A549 (cell line): ENCODE measurements around the gene MATN4.

Experiments used
- ESRRA ChIP-seq: fragments of 150-350 bp; IDR thresholded peaks from 2 replicates; pipeline ENCODE4 v1.6.1; 2014; ENCODE audit warnings: mild to moderate bottlenecking, low read length, borderline replicate concordance
- KDM5A ChIP-seq: fragments of 200-600 bp; sonication (generic); IDR thresholded peaks from 2 replicates; pipeline ENCODE4 v1.6.1; 2016; ENCODE audit warnings: antibody characterized with exemption, mild to moderate bottlenecking
- MAZ ChIP-seq: fragments of 150-350 bp; IDR thresholded peaks from 2 replicates; pipeline ENCODE4 v1.6.1; 2014; ENCODE audit warnings: antibody characterized with exemption, low read depth, low read length, borderline replicate concordance
- NR3C1 ChIP-seq: fragments of >200 bp; sonication (Bioruptor Twin); formaldehyde crosslinking; IDR thresholded peaks from 3 replicates; pipeline ENCODE4 v1.6.1; 2017
- POLR2A ChIP-seq: IDR thresholded peaks from 2 replicates; pipeline ENCODE4 v1.6.1; 2012; ENCODE audit warnings: mild to moderate bottlenecking, low read length
- RCOR1 ChIP-seq: fragments of 150-350 bp; IDR thresholded peaks from 2 replicates; pipeline ENCODE4 v1.6.1; 2014; ENCODE audit warnings: antibody characterized with exemption, low read length, low read depth
- ZNF302 ChIP-seq: fragments of 250-450 bp; sonication (Bioruptor Pico); IDR thresholded peaks from 2 replicates; pipeline ENCODE4 v1.9.0; 2021; ENCODE audit warnings: inconsistent platforms, mild to moderate bottlenecking, moderate library complexity
- TF ChIP-seq, protein P1 (sequence below): fragments of >200 bp; sonication (Bioruptor Twin); formaldehyde crosslinking; IDR thresholded peaks from 3 replicates; pipeline ENCODE4 v1.5.1; 2016
- TF ChIP-seq, protein P2 (sequence below): fragments of 200-600 bp; sonication (generic); IDR thresholded peaks from 2 replicates; pipeline ENCODE4 v1.6.1; 2016; ENCODE audit warnings: antibody characterized with exemption, mild to moderate bottlenecking, moderate library complexity

DNA sequence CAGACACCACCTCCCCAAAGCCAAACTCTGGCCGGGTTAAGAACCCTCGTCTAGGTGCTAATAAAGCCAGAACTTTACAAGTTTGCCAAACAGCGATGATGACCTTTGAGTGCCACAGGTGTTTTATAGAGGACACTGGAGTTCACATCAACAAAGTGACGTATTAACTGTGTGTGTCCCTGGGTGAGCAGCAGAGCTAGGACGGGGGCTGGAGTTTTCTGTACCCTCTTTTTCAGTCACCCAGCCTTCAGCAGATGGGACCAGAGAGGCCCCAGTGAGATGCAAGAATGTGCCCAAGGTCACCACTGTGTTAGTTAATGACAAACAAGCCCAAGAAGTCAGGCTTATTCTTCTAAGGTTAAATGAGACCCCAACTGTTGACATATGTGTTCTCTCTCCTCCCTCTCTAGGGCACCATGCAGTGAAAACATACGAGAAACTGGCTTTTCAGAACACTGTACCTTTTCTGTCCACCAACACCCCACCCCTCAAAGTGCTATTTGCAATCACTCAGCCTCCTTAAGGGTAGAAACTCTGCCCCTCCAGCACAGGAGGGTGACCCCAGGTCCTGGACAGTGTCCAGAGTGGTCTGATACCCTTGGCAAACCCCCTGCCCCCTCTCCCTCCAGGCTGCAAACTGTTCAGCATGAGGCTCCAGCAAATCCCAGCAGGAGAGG lies 34.9 kb upstream of the MATN4 start:
- TF ChIP-seq NR3C1 (no peak), KDM5A (no peak), ZNF302 (no peak), ESRRA (no peak), POLR2A (no peak), MAZ (no peak), RCOR1 (no peak)
- TF ChIP-seq, protein P1, sequence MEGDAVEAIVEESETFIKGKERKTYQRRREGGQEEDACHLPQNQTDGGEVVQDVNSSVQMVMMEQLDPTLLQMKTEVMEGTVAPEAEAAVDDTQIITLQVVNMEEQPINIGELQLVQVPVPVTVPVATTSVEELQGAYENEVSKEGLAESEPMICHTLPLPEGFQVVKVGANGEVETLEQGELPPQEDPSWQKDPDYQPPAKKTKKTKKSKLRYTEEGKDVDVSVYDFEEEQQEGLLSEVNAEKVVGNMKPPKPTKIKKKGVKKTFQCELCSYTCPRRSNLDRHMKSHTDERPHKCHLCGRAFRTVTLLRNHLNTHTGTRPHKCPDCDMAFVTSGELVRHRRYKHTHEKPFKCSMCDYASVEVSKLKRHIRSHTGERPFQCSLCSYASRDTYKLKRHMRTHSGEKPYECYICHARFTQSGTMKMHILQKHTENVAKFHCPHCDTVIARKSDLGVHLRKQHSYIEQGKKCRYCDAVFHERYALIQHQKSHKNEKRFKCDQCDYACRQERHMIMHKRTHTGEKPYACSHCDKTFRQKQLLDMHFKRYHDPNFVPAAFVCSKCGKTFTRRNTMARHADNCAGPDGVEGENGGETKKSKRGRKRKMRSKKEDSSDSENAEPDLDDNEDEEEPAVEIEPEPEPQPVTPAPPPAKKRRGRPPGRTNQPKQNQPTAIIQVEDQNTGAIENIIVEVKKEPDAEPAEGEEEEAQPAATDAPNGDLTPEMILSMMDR, result no peak
- TF ChIP-seq, protein P2, sequence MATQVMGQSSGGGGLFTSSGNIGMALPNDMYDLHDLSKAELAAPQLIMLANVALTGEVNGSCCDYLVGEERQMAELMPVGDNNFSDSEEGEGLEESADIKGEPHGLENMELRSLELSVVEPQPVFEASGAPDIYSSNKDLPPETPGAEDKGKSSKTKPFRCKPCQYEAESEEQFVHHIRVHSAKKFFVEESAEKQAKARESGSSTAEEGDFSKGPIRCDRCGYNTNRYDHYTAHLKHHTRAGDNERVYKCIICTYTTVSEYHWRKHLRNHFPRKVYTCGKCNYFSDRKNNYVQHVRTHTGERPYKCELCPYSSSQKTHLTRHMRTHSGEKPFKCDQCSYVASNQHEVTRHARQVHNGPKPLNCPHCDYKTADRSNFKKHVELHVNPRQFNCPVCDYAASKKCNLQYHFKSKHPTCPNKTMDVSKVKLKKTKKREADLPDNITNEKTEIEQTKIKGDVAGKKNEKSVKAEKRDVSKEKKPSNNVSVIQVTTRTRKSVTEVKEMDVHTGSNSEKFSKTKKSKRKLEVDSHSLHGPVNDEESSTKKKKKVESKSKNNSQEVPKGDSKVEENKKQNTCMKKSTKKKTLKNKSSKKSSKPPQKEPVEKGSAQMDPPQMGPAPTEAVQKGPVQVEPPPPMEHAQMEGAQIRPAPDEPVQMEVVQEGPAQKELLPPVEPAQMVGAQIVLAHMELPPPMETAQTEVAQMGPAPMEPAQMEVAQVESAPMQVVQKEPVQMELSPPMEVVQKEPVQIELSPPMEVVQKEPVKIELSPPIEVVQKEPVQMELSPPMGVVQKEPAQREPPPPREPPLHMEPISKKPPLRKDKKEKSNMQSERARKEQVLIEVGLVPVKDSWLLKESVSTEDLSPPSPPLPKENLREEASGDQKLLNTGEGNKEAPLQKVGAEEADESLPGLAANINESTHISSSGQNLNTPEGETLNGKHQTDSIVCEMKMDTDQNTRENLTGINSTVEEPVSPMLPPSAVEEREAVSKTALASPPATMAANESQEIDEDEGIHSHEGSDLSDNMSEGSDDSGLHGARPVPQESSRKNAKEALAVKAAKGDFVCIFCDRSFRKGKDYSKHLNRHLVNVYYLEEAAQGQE, result no peak
